Endothelial cell of umbilical vein (primary cell): Measurements from ENCODE around the gene SLC18A3. TPM values are rescaled to one million over a fixed set of nuclear protein-coding genes. Genes with fewer than 3 reads are reported as not detected.

Experiments
- BruUV-seq: library from RNA; stranded (reverse); fragments of 400-500 nt; replicated peaks from 2 replicates; lab custom pipeline; 2021; lab: Mats Ljungman, UMichigan
- CTCF ChIA-PET: fragments of 300-600, 350-600 bp; sonication (Branson Sonifier 250); formaldehyde crosslinking; loops from one replicate; lab custom pipeline; 2021; ENCODE audit warnings: antibody characterized with exemption, inconsistent platforms; lab: Charles Lee
- POLR2A ChIA-PET: fragments of 300-600, 350-600 bp; sonication (Branson Sonifier 250); formaldehyde crosslinking; loops from one replicate; lab custom pipeline; 2021; ENCODE audit warnings: antibody characterized with exemption, inconsistent platforms; lab: Charles Lee
- DNase-seq: peaks from one replicate; pipeline ENCODE4 v3.0.0-alpha.2; 2011; ENCODE audit warnings: low read depth, low spot score
- FAIRE-seq: peaks from 2 replicates; lab custom pipeline; 2011; peaks lifted over from hg19 to GRCh38; lab: Jason Lieb, UNC
- H2AFZ ChIP-seq: 2 replicates; pipeline ENCODE4 v1.6.0; 2012; ENCODE audit warnings: low read depth, low read length, control low read depth, inconsistent platforms
- H3K27ac ChIP-seq: 2 replicates; pipeline ENCODE4 v1.5.1; 2011; ENCODE audit warnings: low read depth, mild to moderate bottlenecking, control low read depth, low read length, moderate library complexity; ENCODE audit not compliant: insufficient read depth
- H3K27me3 ChIP-seq, 2 experiments: 2 replicates each; pipeline versions ENCODE4 v1.6.0 to v1.6.1; 2011; ENCODE audit warnings: low read length in 2 of 2, mixed read lengths in 1 of 2; ENCODE audit not compliant: control insufficient read depth in 2 of 2, insufficient read depth in 2 of 2
- H3K36me3 ChIP-seq, 2 experiments: 2 replicates in 1 of 2; 3 replicates in 1 of 2; pipeline ENCODE4 v1.5.1; 2011; ENCODE audit warnings: low read length in 2 of 2, mild to moderate bottlenecking in 1 of 2, moderate library complexity in 1 of 2; ENCODE audit not compliant: control insufficient read depth in 2 of 2, insufficient read depth in 2 of 2; ENCODE audit errors: extremely low read depth in 1 of 2
- H3K4me1 ChIP-seq: 3 replicates; pipeline ENCODE4 v1.5.1; 2011; ENCODE audit warnings: mild to moderate bottlenecking, low read length; ENCODE audit not compliant: control insufficient read depth, insufficient read depth; ENCODE audit errors: extremely low read depth
- H3K4me2 ChIP-seq: 2 replicates; pipeline ENCODE4 v1.6.1; 2011; ENCODE audit warnings: low read length, control low read depth, mixed read lengths; ENCODE audit not compliant: insufficient read depth
- H3K4me3 ChIP-seq, 3 experiments: fragments of 200-600 bp in 1 of 3; sonication (generic), shearing (Covaris generic) in 1 of 3; replicated peaks in 1 of 3; 2 replicates each; pipeline ENCODE4 v1.5.1; 2011 to 2016; ENCODE audit warnings: control low read depth in 3 of 3, low read length in 3 of 3, mild to moderate bottlenecking in 2 of 3, inconsistent platforms in 1 of 3, low read depth in 1 of 3, moderate library complexity in 1 of 3; ENCODE audit not compliant: insufficient read depth in 1 of 3
- H3K79me2 ChIP-seq: 2 replicates; pipeline ENCODE4 v1.6.0; 2012; ENCODE audit warnings: low read length, inconsistent platforms; ENCODE audit not compliant: control insufficient read depth, insufficient read depth
- H3K9ac ChIP-seq: replicated peaks from 2 replicates; pipeline ENCODE3; 2011; ENCODE audit warnings: low read length, control low read depth; ENCODE audit not compliant: insufficient read depth; ENCODE audit errors: extremely low read depth
- H3K9me1 ChIP-seq: replicated peaks from 3 replicates; pipeline ENCODE4 v1.6.0; 2011; ENCODE audit warnings: mild to moderate bottlenecking, low read length; ENCODE audit not compliant: control insufficient read depth, insufficient read depth; ENCODE audit errors: extremely low read depth
- H3K9me3 ChIP-seq: replicated peaks from 2 replicates; pipeline ENCODE4 v1.5.1; 2012; ENCODE audit warnings: low read length, inconsistent platforms; ENCODE audit not compliant: control insufficient read depth, insufficient read depth
- H4K20me1 ChIP-seq: replicated peaks from 2 replicates; pipeline ENCODE3; 2011; ENCODE audit warnings: mild to moderate bottlenecking, low read length; ENCODE audit not compliant: control insufficient read depth, insufficient read depth; ENCODE audit errors: extremely low read depth
- EZH2 ChIP-seq: IDR thresholded peaks from 2 replicates; pipeline ENCODE4 v1.6.1; 2012; ENCODE audit warnings: borderline replicate concordance, low read depth, mild to moderate bottlenecking, moderate library complexity, low read length, inconsistent platforms; ENCODE audit not compliant: severe bottlenecking
- FOS ChIP-seq: IDR thresholded peaks from 2 replicates; pipeline ENCODE4 v1.6.1; 2011; ENCODE audit warnings: mild to moderate bottlenecking, low read length, moderate library complexity, borderline replicate concordance; ENCODE audit not compliant: insufficient read depth
- GATA2 ChIP-seq: IDR thresholded peaks from 2 replicates; pipeline ENCODE4 v1.7.0; 2011; ENCODE audit warnings: low read depth, mild to moderate bottlenecking, moderate library complexity, mixed read lengths, low read length; ENCODE audit not compliant: insufficient read length, insufficient read depth
- JUN ChIP-seq: IDR thresholded peaks from 2 replicates; pipeline ENCODE4 v1.6.1; 2011; ENCODE audit warnings: borderline replicate concordance, low read depth; ENCODE audit not compliant: insufficient read length, insufficient read depth
- MYC ChIP-seq: IDR thresholded peaks from one replicate; pipeline ENCODE4 v1.6.1; 2011; ENCODE audit warnings: mild to moderate bottlenecking, low read depth, low read length
- POLR2A ChIP-seq: IDR thresholded peaks from 2 replicates; pipeline ENCODE4 v1.6.1; 2012; ENCODE audit warnings: low read depth, mild to moderate bottlenecking, control low read depth, low read length
- POLR2AphosphoS5 ChIP-seq: IDR thresholded peaks from 2 replicates; pipeline ENCODE4 v1.6.1; 2012; ENCODE audit warnings: low read depth, mild to moderate bottlenecking, control low read depth, low read length, moderate library complexity; ENCODE audit not compliant: insufficient read depth
- dilution Hi-C: fragments of 300-500 bp; cut with MboI; formaldehyde crosslinking; loops from one replicate; pipeline ENCODE4 v1.15.0; 2019; ENCODE audit warnings: low sequenced_read_pairs; ENCODE audit not compliant: extremely low pct_ligation_motif_present
- intact Hi-C: fragments of 100-400 bp; cut with micrococcal nuclease; formaldehyde crosslinking; loops from one replicate; pipeline ENCODE4 v1.10.0; 2022
- polyA plus RNA-seq, 4 experiments: library from polyadenylated mRNA; depleted of rRNA in 3 of 4; stranded (reverse) in 3 of 4; unstranded in 1 of 4; fragments of >200 nt; gene quantifications; 2 replicates each; pipeline versions ENCODE4 v1.2.1 to v1.2.3, GENCODE V29; 2011 to 2012; ENCODE audit warnings: missing spikeins in 1 of 4
- total RNA-seq: library from RNA; stranded (reverse); gene quantifications from 2 replicates; pipeline ENCODE4 v1.2.3, GENCODE V29; 2021
- TF ChIP-seq, protein P1 (sequence below): IDR thresholded peaks from 2 replicates; pipeline ENCODE4 v1.6.1; 2011; ENCODE audit not compliant: insufficient read depth, insufficient read length
- TF ChIP-seq, protein P2 (sequence below), 2 donors: IDR thresholded peaks; 1 replicate in 1 of 2; 2 replicates in 1 of 2; pipeline ENCODE4 v1.5.1; 2011; ENCODE audit warnings: low read length in 2 of 2, mild to moderate bottlenecking in 2 of 2, moderate library complexity in 2 of 2, control low read depth in 1 of 2, inconsistent platforms in 1 of 2, low read depth in 1 of 2; ENCODE audit not compliant: insufficient read depth in 1 of 2; ENCODE audit errors: extremely low read depth in 1 of 2

SLC18A3 gene
- total and polyA plus RNA-seq, 2 donors (not counting 3 experiments of a cell fraction or from before 2014, with no cell fraction given), result not detected

DNA sequence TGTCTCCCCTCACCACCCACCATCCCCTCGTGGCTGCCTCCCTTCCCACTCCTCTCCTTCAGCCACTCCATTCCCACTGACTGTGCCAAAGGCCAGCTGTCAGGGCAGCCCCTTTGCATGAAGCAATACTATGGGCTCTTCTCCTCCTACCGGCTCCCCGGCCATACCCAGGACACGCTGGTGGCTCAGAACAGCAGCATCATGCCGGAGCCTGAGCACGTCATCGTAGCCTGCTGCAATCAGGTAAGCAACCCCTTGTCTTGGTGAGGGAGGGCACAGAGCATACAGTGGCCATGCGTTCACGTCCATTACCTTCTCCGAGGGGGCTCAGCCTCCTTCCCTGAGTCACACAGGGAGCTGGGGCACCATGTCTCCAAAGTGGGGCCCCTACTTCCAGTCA is 15.3 kb downstream of the SLC18A3 start:
- dilution Hi-C loops, result no loop called here

More for the DNA sequence above, 15.3 kb downstream of the SLC18A3 start:
- DNase-seq, result no peak
- Histone ChIP-seq H3K36me3 (no peaks in the 10 kb centered on the region), H3K9ac (no peak overlapping the region), H3K9me3 (no peaks in the 10 kb centered on the region), H4K20me1 (no peaks in the 10 kb centered on the region), H3K9me1 (no peaks in the 10 kb centered on the region), H3K4me3 (no peak overlapping the region), H3K4me2 (no peak overlapping the region), H2AFZ (no peak overlapping the region), H3K27me3 (peaks cover 0 to 2% of the 10 kb centered on the region in 2 experiments), H3K27ac (no peak overlapping the region), H3K4me1 (no peaks in the 10 kb centered on the region), H3K79me2 (no peaks in the 10 kb centered on the region)
- intact Hi-C loops, result no loop called here
- FAIRE-seq, result no peak
- no TSS peak for BruUV-seq
- CTCF ChIA-PET, result no interaction called here
- POLR2A ChIA-PET, result no interaction called here
- TF ChIP-seq, protein P1, sequence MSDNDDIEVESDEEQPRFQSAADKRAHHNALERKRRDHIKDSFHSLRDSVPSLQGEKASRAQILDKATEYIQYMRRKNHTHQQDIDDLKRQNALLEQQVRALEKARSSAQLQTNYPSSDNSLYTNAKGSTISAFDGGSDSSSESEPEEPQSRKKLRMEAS, result no peak
- TF ChIP-seq EZH2 (no peak), GATA2 (no peak), JUN (no peak), POLR2AphosphoS5 (no peak), POLR2A (no peak), MYC (no peak), FOS (no peak)
- TF ChIP-seq, protein P2, sequence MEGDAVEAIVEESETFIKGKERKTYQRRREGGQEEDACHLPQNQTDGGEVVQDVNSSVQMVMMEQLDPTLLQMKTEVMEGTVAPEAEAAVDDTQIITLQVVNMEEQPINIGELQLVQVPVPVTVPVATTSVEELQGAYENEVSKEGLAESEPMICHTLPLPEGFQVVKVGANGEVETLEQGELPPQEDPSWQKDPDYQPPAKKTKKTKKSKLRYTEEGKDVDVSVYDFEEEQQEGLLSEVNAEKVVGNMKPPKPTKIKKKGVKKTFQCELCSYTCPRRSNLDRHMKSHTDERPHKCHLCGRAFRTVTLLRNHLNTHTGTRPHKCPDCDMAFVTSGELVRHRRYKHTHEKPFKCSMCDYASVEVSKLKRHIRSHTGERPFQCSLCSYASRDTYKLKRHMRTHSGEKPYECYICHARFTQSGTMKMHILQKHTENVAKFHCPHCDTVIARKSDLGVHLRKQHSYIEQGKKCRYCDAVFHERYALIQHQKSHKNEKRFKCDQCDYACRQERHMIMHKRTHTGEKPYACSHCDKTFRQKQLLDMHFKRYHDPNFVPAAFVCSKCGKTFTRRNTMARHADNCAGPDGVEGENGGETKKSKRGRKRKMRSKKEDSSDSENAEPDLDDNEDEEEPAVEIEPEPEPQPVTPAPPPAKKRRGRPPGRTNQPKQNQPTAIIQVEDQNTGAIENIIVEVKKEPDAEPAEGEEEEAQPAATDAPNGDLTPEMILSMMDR (IDR thresholded peaks at IDR 0.05; ENCODE audit: extremely low read depth in 1 of 2, insufficient read depth in 1 of 2, low read depth in 1 of 2, low read length in 2 of 2), result no peak
